Activated T-helper 1 cell treated with anti-CD3 and anti-CD28 coated beads, Interleukin-12 subunit alpha, Interleukin-12 subunit beta, Interleukin-2, Interleukin-4 antibody, amounts not matched to agents 30 ng/mL and 10 ng/mL and 1 ng/mL, durations not matched to agents 14 hours and 24 hours and 36 hours (primary cell): ENCODE measurements around the gene UGT2A3. TPM values are rescaled to one million over a fixed set of nuclear protein-coding genes. Genes with fewer than 3 reads are reported as not detected.
"Not testable (repeated sequence)": the region's sequence is repeated elsewhere in the genome, so short reads cannot be mapped to it uniquely, and the experiment has no call there.

Experiments
- DNase-seq: peaks from one replicate; pipeline ENCODE4 v3.0.0; 2021; ENCODE audit warnings: low spot score
- H3K27ac Mint-ChIP-seq: one replicate; pipeline ENCODE4 v1.8.0; 2021; ENCODE audit warnings: mild to moderate bottlenecking, mixed read lengths
- H3K27me3 Mint-ChIP-seq: one replicate; pipeline ENCODE4 v1.8.0; 2022; ENCODE audit warnings: mild to moderate bottlenecking, moderate library complexity, mixed read lengths; ENCODE audit not compliant: insufficient read depth
- H3K36me3 Mint-ChIP-seq: one replicate; pipeline ENCODE4 v1.8.0; 2021; ENCODE audit warnings: low read depth, mixed read lengths
- H3K4me1 Mint-ChIP-seq: one replicate; pipeline ENCODE4 v1.8.0; 2021; ENCODE audit warnings: low read depth, mixed read lengths
- H3K4me3 Mint-ChIP-seq: one replicate; pipeline ENCODE4 v1.8.0; 2021; ENCODE audit warnings: mild to moderate bottlenecking, moderate library complexity, mixed read lengths
- H3K9me3 Mint-ChIP-seq: one replicate; pipeline ENCODE4 v1.8.0; 2021; ENCODE audit warnings: mixed read lengths
- intact Hi-C: fragments of 100-400 bp; cut with micrococcal nuclease; formaldehyde crosslinking; loops from one replicate; pipeline ENCODE4 v1.15.1; 2024
- total RNA-seq: library from RNA; stranded (reverse); gene quantifications from 2 replicates; pipeline ENCODE4 v1.2.3, GENCODE V29; 2022

UGT2A3 gene
- total RNA-seq, 1 donor from 2014 or later: not detected

DNA sequence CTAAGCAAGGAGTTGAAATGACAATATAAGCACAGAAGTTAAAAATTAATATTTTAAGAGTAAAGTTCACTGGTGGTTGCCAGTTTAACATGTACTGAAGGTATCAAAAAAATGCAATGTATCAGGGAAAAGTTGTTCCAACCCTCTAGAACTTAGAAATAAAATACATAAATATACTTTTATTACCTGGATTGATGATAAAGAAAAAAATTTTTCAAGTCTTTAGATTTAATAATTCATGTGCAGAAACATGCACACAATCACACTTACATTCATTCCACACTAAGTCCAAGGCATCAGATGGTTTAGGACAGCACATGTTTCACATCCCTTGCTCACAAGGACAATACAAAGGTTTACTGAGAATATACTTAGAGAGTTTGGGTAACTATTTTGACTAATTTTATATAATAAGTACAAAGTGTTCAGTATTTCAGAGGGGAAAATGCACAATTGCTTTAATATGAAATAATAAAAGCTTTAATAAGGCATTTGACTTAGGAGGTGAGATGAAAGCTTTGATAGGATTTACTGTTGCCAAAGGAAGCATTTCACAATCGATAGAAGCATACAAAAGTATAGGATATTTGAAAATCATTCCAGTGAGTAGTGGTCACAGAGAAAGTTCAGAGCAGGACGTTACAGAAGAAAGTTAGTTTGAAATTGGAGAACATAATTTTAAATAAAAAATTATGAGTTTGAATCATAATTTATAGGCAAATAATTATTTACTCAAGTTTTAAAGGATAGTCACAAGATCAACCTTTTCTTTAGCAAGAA lies 392 bp upstream of the UGT2A3 start:
- H3K9me3 Mint-ChIP-seq: no peaks in the 10 kb centered on the region
- H3K27me3 Mint-ChIP-seq: no peaks in the 10 kb centered on the region
- H3K4me3 Mint-ChIP-seq: no peak overlapping the region
- H3K27ac Mint-ChIP-seq: no peak overlapping the region
- DNase-seq: no peak
- no peaks in the 10 kb centered on the region for H3K4me1 Mint-ChIP-seq
- no peaks in the 10 kb centered on the region for H3K36me3 Mint-ChIP-seq
- intact Hi-C loops: no loop called here

- no peaks in the 10 kb centered on the region for H3K9me3 Mint-ChIP-seq
- H3K27me3 Mint-ChIP-seq: no peaks in the 10 kb centered on the region
- H3K27ac Mint-ChIP-seq: no peak overlapping the region
- intact Hi-C loops: no loop called here
- H3K4me3 Mint-ChIP-seq: no peak overlapping the region
- no peak for DNase-seq
- no peaks in the 10 kb centered on the region for H3K36me3 Mint-ChIP-seq
- H3K4me1 Mint-ChIP-seq: no peaks in the 10 kb centered on the region
These were observed 1.6 kb downstream of the UGT2A3 start for GRCh38 chr4:68950033-68950432.

- H3K27me3 Mint-ChIP-seq: no peaks in the 10 kb centered on the region
- no peak overlapping the region for H3K27ac Mint-ChIP-seq
- intact Hi-C loops: no loop called here
- no peaks in the 10 kb centered on the region for H3K9me3 Mint-ChIP-seq
- no peaks in the 10 kb centered on the region for H3K36me3 Mint-ChIP-seq
- H3K4me3 Mint-ChIP-seq: no peak overlapping the region
- no peaks in the 10 kb centered on the region for H3K4me1 Mint-ChIP-seq
- no peak for DNase-seq
These were observed 2.6 kb downstream of the UGT2A3 start for GRCh38 chr4:68948985-68949384.

- Mint-ChIP-seq H3K36me3 (no peaks in the 10 kb centered on the region), H3K9me3 (no peaks in the 10 kb centered on the region), H3K27me3 (no peaks in the 10 kb centered on the region), H3K4me3 (no peak overlapping the region), H3K4me1 (no peaks in the 10 kb centered on the region), H3K27ac (no peak overlapping the region)
- intact Hi-C loops: no loop called here
- DNase-seq: no peak
These were observed 3.4 kb downstream of the UGT2A3 start for GRCh38 chr4:68948044-68948743.

DNA sequence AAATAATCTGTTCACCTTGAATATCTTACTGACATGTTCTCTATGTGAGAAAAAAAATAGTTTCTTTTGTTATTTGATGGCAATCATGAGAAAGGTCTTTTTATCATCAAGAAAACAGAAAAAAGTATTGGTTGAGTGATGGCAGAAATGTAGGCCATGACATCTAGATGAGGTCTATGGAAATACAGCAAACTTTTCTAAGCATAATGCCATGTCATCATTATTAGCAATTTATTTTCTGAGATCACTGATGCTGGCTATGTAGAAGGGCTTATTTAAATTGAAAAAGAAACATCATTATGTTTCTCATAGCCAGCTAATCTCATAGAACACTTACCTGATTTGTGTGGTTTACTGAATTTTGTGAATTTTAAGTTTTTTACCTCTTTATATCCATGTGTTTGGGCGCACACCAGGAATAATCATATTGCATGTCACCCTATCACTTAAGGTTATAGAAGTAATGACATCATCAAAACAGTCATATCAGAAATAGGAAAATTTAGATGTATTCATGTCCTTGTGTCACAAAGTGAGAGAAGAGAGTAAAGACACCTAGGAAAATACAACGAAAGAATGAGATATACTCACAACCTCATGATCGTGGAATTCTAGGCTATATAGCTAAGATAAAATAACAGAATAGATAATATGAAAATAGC lies 22.4 kb downstream of the UGT2A3 start:
- Mint-ChIP-seq H3K27ac (no peak overlapping the region), H3K4me3 (no peak overlapping the region), H3K9me3 (peaks cover 4% of the 10 kb centered on the region), H3K36me3 (no peaks in the 10 kb centered on the region), H3K27me3 (no peaks in the 10 kb centered on the region), H3K4me1 (no peaks in the 10 kb centered on the region)
- intact Hi-C loops: no loop called here
- DNase-seq: no peak

GRCh38 chr4:68927165-68927564 lies 24.4 kb downstream of the UGT2A3 start:
- DNase-seq: no peak
- peaks cover 4% of the 10 kb centered on the region for H3K9me3 Mint-ChIP-seq
- H3K4me3 Mint-ChIP-seq: no peak overlapping the region
- no peaks in the 10 kb centered on the region for H3K36me3 Mint-ChIP-seq
- H3K27me3 Mint-ChIP-seq: no peaks in the 10 kb centered on the region
- no peak overlapping the region for H3K27ac Mint-ChIP-seq
- no peaks in the 10 kb centered on the region for H3K4me1 Mint-ChIP-seq
- intact Hi-C loops: no loop called here

DNA sequence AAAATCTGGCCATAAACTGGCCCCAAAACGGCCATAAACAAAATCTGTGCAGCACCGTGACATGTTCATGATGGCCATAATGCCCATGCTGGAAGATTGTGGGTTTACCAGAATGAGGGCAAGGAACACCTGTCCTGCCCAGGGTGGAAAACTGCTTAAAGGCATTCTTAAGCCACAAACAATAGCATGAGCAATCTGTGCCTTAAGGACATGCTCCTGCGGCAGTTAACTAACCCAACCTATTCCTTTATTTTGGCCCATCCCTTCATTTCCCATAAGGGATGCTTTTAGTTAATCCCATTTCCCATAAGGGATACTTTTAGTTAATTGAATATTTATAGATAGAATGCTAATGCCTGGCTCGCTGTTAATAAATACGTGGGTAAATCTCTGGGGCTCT lies 29.4 kb downstream of the UGT2A3 start:
- H3K9me3 Mint-ChIP-seq, H3K36me3 Mint-ChIP-seq, H3K27me3 Mint-ChIP-seq, H3K4me3 Mint-ChIP-seq, DNase-seq, H3K4me1 Mint-ChIP-seq, intact Hi-C loops, H3K27ac Mint-ChIP-seq: not testable (repeated sequence)

GRCh38 chr4:68921051-68921450 lies 30.6 kb downstream of the UGT2A3 start:
- Mint-ChIP-seq H3K4me3 (no peak overlapping the region), H3K36me3 (no peaks in the 10 kb centered on the region), H3K27me3 (no peaks in the 10 kb centered on the region), H3K4me1 (no peaks in the 10 kb centered on the region), H3K27ac (no peak overlapping the region), H3K9me3 (no peaks in the 10 kb centered on the region)
- intact Hi-C loops: no loop called here
- DNase-seq: no peak

- DNase-seq: no peak
- Mint-ChIP-seq H3K36me3 (no peaks in the 10 kb centered on the region), H3K27ac (no peak overlapping the region), H3K27me3 (no peaks in the 10 kb centered on the region), H3K4me1 (no peaks in the 10 kb centered on the region), H3K9me3 (no peaks in the 10 kb centered on the region), H3K4me3 (no peak overlapping the region)
- intact Hi-C loops: no loop called here
These were observed 34.6 kb downstream of the UGT2A3 start for GRCh38 chr4:68917016-68917415.

- Mint-ChIP-seq H3K4me3 (no peak overlapping the region), H3K4me1 (no peaks in the 10 kb centered on the region), H3K27me3 (no peaks in the 10 kb centered on the region), H3K36me3 (no peaks in the 10 kb centered on the region), H3K27ac (no peak overlapping the region), H3K9me3 (no peaks in the 10 kb centered on the region)
- DNase-seq: no peak
- intact Hi-C loops: no loop called here
These were observed 38.8 kb downstream of the UGT2A3 start for GRCh38 chr4:68912807-68913206.

- Mint-ChIP-seq H3K27ac (no peak overlapping the region), H3K36me3 (no peaks in the 10 kb centered on the region), H3K4me1 (no peaks in the 10 kb centered on the region), H3K9me3 (no peaks in the 10 kb centered on the region), H3K4me3 (no peak overlapping the region), H3K27me3 (no peaks in the 10 kb centered on the region)
- no peak for DNase-seq
- intact Hi-C loops: no loop called here
These were observed 42.2 kb downstream of the UGT2A3 start for GRCh38 chr4:68909385-68909784.

DNA sequence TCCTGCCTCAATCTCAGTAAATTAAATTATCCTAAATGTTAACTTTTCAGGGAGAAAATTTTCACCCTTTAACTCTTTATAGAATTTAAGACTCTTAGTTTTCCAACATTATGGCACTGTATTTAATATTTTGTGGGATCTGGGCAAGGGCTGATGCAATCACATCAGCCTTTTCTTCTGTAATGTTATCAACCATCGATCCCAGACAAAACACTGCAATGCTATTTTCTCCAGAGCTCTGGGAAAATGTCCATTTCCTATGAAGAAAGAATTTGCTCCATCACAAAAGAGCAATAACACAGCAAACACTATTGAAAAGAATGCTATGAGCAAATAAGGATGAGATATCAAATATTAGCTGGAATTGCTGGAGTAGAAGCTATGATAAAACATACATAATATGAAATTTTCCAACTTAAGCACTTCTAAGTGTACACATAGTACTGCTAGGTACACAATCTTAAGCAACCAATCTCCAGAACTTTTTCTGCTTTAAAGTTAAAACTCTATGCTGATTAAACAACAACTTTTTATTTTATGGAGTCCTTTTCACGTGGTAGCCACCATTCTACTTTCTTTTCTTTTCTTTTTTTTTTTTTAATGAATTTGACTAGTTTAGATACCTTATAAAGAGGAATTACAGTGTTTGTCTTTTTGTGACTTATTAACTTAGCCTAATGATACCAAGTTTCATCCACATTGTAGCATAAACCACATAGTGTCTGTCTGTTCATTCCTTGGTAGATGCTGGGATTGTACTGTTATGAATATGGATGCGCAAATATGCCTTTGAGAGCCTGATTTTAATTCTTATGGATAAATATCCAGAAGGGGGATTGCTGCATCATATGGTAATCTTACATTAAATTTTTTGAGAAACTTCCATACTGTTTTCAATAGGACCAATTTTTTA lies 43.6 kb downstream of the UGT2A3 start:
- no peaks in the 10 kb centered on the region for H3K36me3 Mint-ChIP-seq
- no peaks in the 10 kb centered on the region for H3K9me3 Mint-ChIP-seq
- no peaks in the 10 kb centered on the region for H3K4me1 Mint-ChIP-seq
- DNase-seq: no peak
- H3K4me3 Mint-ChIP-seq: no peak overlapping the region
- no peak overlapping the region for H3K27ac Mint-ChIP-seq
- intact Hi-C loops: no loop called here
- H3K27me3 Mint-ChIP-seq: no peaks in the 10 kb centered on the region
